Neuron (in vitro differentiated cells): ENCODE data around the gene INTS14.

Source experiments
- H2AFZ ChIP-seq: one replicate; pipeline ENCODE4 v1.6.1; 2013; ENCODE audit warnings: low read depth, mild to moderate bottlenecking, inconsistent platforms, low read length, moderate library complexity
- H3K27me3 ChIP-seq: one replicate; pipeline ENCODE4 v1.6.1; 2013; ENCODE audit warnings: low read length; ENCODE audit not compliant: insufficient read depth
- H3K36me3 ChIP-seq: one replicate; pipeline ENCODE4 v1.6.1; 2013; ENCODE audit warnings: low read length; ENCODE audit not compliant: insufficient read depth
- H3K4me1 ChIP-seq: one replicate; pipeline ENCODE4 v1.6.1; 2013; ENCODE audit warnings: low read length; ENCODE audit not compliant: insufficient read depth
- H3K4me3 ChIP-seq: 2 replicates; pipeline ENCODE4 v1.5.1; 2013; ENCODE audit warnings: mild to moderate bottlenecking, low read length, moderate library complexity
- H3K9me3 ChIP-seq: one replicate; pipeline ENCODE4 v1.6.1; 2013; ENCODE audit warnings: low read length

INTS14 gene

DNA sequence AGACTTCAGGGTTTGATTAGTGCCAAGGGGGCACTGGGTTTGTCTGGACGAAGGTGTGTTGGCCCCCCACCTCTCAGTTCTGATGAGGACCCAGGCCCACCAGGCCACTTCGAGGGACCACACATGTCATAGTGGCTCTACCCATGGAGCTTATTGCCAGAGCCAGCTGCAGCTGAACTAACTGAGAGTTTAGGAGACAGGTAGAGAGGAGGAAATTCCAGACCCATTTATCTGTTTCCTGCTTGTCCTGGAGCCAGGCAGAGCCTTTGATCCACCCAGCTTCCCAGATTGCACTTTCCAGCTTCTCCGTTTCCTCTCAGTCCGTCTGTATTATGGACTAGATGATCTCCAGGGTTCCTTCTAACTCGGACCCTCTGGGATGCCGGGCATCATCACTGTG, 31.7 kb upstream of the INTS14 start:
- Histone ChIP-seq H3K9me3 (no peaks in the 10 kb centered on the region), H3K4me3 (no peak overlapping the region), H3K27me3 (no peaks in the 10 kb centered on the region), H3K4me1 (no peaks in the 10 kb centered on the region), H2AFZ (no peak overlapping the region), H3K36me3 (no peaks in the 10 kb centered on the region)

DNA sequence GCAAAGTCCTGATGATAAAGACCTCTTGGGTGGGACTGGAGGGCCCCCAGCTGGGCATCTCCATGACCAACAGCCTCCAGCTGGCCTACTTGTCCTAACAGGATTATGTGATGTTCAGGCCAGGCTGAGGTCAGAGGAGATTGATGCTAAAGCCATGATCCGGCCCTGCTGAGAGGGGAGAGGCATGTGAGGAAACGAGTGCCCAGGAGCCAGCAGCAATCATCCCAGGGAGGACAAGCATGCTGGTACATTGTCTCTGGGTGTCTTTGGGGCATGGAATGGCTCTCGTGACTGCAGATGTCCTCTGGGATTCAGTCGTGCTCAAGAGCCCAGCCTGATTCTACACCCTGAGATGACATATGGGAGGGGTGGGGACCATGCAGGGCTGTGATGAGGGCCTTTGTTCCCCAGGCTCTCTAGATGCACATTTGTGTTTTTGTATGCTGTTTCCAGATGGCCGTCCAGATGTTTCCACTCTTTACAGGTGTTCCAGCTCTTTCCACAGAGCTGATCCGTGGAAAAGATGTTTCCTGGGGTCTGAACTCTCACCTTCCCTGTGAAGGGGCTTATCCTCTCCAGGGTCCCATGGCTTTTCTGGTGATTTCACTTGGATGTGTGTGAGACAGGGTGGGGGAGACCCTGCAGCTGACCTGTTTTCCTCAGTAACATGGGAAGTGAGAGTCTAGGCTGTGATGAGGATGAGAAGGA, 31.0 kb upstream of the INTS14 start:
- H3K27me3 ChIP-seq = no peaks in the 10 kb centered on the region
- no peak overlapping the region for H3K4me3 ChIP-seq
- H2AFZ ChIP-seq = no peak overlapping the region
- H3K36me3 ChIP-seq = no peaks in the 10 kb centered on the region
- no peaks in the 10 kb centered on the region for H3K4me1 ChIP-seq
- H3K9me3 ChIP-seq = no peaks in the 10 kb centered on the region

DNA sequence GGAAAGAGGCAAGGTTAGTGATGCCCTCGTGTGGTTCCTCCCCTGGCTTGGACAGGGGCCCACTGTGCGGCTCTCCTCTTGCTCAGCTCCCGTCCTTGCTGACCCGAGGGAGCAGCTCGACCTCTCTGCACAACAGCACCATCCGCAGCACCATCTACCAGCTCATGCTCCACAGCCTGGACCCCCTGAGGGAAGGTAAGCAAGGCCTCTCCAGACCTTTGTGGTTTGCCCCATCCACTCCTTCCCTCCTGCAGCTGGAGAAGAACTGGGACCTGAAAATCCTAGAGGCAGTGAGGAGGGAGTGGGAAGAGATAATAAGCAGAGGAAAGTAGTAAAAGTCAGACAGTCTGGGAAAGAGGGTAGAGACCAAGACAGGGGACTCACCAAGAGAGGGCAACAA, 28.6 kb upstream of the INTS14 start:
- Histone ChIP-seq H3K4me3 (no peak overlapping the region), H3K27me3 (no peaks in the 10 kb centered on the region), H3K4me1 (no peaks in the 10 kb centered on the region), H3K9me3 (no peaks in the 10 kb centered on the region), H3K36me3 (no peaks in the 10 kb centered on the region), H2AFZ (no peak overlapping the region)

DNA sequence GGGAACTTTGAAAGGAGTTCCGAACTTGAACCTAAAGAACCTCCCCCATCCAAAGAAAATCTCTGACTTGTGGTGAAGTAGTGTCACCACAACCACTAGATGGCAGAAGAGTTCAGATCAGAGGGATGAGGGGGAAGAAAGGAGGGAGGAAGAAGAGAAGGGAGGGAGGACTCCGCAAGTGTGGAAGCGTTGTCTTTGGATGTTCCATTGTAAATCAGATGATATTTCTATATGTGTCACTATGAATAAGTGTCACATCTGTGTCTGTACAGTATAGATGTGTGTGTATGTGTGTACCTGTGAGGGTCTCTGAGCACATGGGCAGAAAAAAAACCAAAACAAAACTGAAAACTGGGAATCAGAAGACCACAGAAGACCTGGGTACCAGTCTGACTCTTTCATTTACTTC, 27.8 kb upstream of the INTS14 start:
- Histone ChIP-seq H2AFZ (no peak overlapping the region), H3K9me3 (no peaks in the 10 kb centered on the region), H3K36me3 (no peaks in the 10 kb centered on the region), H3K4me3 (no peak overlapping the region), H3K4me1 (no peaks in the 10 kb centered on the region), H3K27me3 (no peaks in the 10 kb centered on the region)

DNA sequence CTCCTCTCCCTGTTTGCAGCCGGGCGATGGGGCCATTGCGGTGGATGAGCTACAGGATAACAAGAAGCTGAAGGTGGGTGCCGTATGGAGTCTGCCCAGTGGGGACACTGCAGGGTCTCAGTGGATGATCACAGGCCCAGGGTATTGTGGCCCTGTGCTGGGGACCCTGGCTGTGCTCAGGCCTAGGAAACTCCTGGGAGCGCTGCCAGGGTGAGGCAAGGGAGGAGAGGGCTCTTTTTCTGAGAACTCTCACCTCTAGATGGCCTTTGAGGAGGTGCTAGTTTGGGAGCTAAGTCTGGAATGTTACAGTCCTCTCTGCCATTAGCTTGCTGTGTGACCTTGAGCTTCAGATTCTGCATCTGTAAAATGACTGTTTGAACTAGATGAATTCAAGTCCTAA, 27.2 kb upstream of the INTS14 start:
- Histone ChIP-seq H2AFZ (no peak overlapping the region), H3K36me3 (no peaks in the 10 kb centered on the region), H3K4me1 (no peaks in the 10 kb centered on the region), H3K27me3 (no peaks in the 10 kb centered on the region), H3K4me3 (no peak overlapping the region), H3K9me3 (no peaks in the 10 kb centered on the region)

DNA sequence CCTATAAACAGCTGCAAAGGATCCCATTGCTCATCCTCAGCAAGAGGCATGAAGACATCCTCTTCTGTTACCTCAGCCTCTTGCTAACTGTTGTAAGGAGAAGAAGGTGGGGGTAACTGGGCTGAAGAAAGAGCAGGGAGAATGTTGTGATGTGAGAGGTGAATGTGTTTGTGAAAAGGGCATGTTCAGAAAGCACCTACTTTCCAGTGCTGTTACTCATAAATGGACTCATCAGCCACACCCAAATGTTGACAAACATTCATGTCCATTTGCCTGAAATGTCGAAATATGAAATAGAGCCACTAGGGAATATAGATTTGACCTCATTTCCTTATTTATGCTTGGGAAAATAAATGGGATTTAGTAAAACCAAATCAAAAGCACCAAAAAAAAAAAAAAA, 23.4 kb upstream of the INTS14 start:
- H2AFZ ChIP-seq = no peak overlapping the region
- H3K36me3 ChIP-seq = no peaks in the 10 kb centered on the region
- H3K4me3 ChIP-seq = no peak overlapping the region
- no peaks in the 10 kb centered on the region for H3K9me3 ChIP-seq
- no peaks in the 10 kb centered on the region for H3K4me1 ChIP-seq
- H3K27me3 ChIP-seq = no peaks in the 10 kb centered on the region

DNA sequence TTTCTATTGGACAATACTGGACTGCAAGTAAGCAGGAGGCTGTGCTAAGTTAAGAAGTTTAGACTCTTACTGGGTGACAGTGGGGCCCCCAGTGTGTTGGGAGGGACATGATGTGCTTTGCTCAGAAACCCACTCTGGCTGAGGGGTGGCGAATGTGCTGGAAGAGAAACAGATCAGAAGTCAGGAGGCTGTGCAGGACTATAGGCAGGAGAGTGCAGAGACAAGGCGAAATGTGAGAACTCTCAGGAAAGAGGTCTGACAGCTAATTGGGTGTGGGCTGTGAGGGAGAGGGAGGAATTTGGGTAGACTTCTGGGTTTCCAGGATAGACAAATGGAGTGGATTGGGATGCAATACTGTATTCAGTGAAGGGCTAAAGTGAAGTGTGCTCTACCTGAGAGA, 22.8 kb upstream of the INTS14 start:
- H3K36me3 ChIP-seq = no peaks in the 10 kb centered on the region
- no peak overlapping the region for H2AFZ ChIP-seq
- no peak overlapping the region for H3K4me3 ChIP-seq
- no peaks in the 10 kb centered on the region for H3K9me3 ChIP-seq
- H3K4me1 ChIP-seq = no peaks in the 10 kb centered on the region
- H3K27me3 ChIP-seq = no peaks in the 10 kb centered on the region

DNA sequence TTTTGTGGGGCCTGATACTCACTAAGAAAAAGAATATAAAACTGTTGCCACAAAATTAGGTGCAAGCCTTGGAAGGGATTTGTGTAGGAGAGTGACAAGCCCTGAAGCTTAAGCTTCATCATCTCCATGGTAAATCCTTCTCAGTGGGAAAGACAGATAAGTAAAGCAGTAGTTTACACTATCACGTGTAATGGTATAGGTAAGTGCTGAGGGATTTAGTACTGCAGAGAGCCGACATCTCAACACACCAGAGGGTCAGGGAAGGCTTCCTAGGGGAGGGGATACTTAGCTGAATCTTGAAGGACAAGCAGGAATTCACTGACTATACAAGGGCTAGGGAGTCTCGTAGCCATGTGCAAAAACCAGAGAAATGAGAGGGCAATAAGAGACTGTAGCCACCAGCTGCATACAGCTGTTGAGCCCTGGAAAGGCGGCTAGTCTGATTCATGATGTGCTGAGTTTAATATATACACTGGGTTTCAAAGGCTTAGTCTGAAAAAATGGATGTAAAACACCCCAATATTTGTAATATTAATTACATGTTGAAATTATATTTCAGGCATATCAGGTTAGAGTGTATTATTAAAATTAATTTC, 21.9 kb upstream of the INTS14 start:
- Histone ChIP-seq H3K4me1 (no peaks in the 10 kb centered on the region), H3K36me3 (no peaks in the 10 kb centered on the region), H3K9me3 (no peaks in the 10 kb centered on the region), H2AFZ (no peak overlapping the region), H3K27me3 (no peaks in the 10 kb centered on the region), H3K4me3 (no peak overlapping the region)

DNA sequence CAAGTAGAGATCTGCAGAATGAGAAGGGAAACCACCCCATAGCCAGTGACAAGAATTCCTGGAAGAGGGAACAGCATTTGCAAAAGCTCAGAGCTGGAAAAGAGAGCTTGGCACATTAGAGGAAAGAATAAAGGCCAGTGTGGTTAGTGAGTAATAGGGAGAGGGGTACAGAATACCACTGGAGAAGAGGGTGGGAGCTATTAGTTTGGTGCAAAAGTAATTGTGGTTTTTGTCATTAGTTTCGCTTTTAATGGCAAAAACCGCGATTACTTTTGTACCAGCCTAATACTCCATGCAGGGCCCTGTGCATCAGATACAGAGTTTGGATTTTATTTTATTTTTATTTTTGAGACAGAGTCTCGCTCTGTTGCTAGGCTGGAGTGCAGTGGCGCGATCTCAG, 20.6 kb upstream of the INTS14 start:
- H3K4me1 ChIP-seq = no peaks in the 10 kb centered on the region
- no peaks in the 10 kb centered on the region for H3K36me3 ChIP-seq
- H3K27me3 ChIP-seq = no peaks in the 10 kb centered on the region
- no peaks in the 10 kb centered on the region for H3K9me3 ChIP-seq
- no peak overlapping the region for H3K4me3 ChIP-seq
- H2AFZ ChIP-seq = no peak overlapping the region

DNA sequence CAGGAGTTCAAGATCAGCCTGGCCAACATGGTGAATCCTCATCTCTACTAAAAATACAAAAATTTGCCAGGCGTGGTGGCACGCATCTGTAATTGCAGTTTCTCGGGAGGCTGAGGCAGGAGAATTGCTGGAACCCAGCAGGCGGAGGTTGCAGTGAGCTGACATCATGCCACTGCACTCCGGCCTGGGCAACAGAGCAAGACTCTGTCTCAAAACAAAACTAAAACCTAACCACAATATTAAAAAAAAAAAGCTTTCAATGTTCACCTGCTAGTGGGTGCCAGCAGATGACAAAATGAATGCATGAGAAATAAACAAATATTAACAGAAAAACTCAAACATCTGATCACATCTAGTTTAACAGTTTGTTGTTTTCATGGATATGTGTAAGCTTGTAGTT, 19.8 kb upstream of the INTS14 start:
- Histone ChIP-seq H3K4me1 (no peaks in the 10 kb centered on the region), H3K36me3 (no peaks in the 10 kb centered on the region), H3K4me3 (no peak overlapping the region), H3K9me3 (no peaks in the 10 kb centered on the region), H3K27me3 (no peaks in the 10 kb centered on the region), H2AFZ (no peak overlapping the region)

DNA sequence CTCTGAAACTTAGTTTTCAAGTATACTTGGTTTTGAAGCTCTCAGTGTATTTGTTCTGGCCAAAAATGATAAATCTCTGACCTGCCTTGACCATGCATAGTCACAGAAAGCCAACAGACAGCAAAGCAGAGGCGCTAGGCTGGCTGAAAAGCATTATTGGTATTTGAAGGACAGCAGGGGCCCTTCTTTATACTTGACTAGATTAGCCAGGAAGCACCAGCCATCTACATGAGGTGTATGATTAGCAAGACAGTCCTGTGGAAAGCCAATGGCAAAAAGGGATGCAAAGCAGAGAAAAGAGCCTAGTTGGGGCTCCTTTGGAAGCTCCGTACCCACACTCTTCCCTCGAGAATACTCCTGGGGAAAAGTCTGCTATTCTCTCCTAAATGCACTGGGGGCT, 18.6 kb upstream of the INTS14 start:
- H2AFZ ChIP-seq = no peak overlapping the region
- H3K27me3 ChIP-seq = no peaks in the 10 kb centered on the region
- H3K4me1 ChIP-seq = no peaks in the 10 kb centered on the region
- H3K36me3 ChIP-seq = no peaks in the 10 kb centered on the region
- H3K9me3 ChIP-seq = no peaks in the 10 kb centered on the region
- H3K4me3 ChIP-seq = no peak overlapping the region

DNA sequence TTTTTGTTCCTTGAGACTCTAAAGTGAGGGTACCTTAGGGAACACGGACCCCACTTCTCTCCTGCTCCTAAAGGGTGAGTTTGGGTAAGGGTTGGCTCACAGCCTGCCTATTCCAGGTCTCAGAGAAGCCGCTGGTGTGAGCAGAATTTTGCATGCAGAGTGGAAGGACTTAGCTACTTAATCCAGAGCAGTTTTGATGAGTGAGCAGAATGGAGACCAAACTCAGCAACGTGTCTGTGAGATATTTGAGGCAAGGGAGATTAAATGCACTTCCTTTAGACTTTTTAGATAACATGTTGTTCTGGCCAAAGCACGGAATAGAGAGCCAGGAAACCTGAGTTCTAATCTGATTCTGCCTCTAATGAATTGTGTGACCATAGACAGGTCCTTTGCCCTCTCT, 15.9 kb upstream of the INTS14 start:
- H2AFZ ChIP-seq = no peak overlapping the region
- no peaks in the 10 kb centered on the region for H3K4me1 ChIP-seq
- no peaks in the 10 kb centered on the region for H3K36me3 ChIP-seq
- no peak overlapping the region for H3K4me3 ChIP-seq
- H3K27me3 ChIP-seq = no peaks in the 10 kb centered on the region
- H3K9me3 ChIP-seq = no peaks in the 10 kb centered on the region

DNA sequence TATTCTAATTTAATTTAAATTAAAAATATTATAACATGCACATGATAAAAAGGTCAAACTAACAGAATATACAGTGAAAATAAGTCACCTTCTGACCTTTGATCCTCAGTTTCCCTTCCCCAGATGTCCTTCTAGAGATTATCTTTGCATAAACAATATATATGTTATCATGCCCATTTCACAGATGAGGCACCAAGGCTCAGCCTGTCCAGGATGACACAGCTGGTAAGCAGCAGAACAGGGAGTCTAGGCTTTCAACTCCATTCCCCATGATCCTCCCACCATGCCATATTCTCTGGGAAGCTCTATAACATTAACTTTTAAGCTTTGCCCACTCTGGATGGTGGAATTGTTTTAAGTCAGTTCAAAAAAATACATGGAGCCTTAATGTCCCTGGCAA, 12.2 kb upstream of the INTS14 start:
- H3K4me3 ChIP-seq = no peak overlapping the region
- H3K27me3 ChIP-seq = no peaks in the 10 kb centered on the region

DNA sequence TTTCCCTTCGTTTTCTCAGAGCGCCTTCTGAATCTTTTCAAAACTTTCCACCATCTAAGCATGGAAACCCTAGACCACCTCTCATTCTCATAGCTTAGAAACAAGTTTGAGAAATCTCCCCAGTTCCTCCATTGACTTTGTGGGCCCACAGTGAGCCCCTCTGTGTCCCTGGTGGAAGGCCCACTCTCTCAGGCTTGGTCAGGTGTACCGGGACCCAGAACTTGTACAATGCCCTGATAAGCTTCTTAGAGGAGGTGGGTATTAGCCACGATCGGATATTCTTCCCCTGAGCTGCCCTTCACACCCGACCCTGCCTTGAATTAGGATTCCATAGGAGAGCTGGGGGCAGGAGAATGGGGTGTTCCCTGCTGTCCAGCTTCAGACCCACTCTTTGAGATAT, 10.7 kb upstream of the INTS14 start, which contains the start of gene SLC24A1:
TSS of gene SLC24A1 (plus strand) at position 301 of the 400 bp plus-strand sequence. CDS start 2,143 bp downstream, outside the sequence.
- Histone ChIP-seq H3K4me1 (no peaks in the 10 kb centered on the region), H3K36me3 (no peaks in the 10 kb centered on the region), H3K27me3 (no peaks in the 10 kb centered on the region), H3K4me3 (no peak within 1 kb of the TSS), H3K9me3 (no peaks in the 10 kb centered on the region), H2AFZ (no peak within 1 kb of the TSS)

More for the DNA sequence above, 12.2 kb upstream of the INTS14 start:
- Histone ChIP-seq H3K9me3 (no peaks in the 10 kb centered on the region), H3K4me1 (no peaks in the 10 kb centered on the region), H3K36me3 (no peaks in the 10 kb centered on the region), H2AFZ (no peak overlapping the region)
